Osteoblast (primary cell): ENCODE measurements around the gene HOXB1. TPM values are rescaled to one million over a fixed set of nuclear protein-coding genes. Genes with fewer than 3 reads are reported as not detected.

Experiments used
- DNase-seq: peaks from one replicate; pipeline ENCODE4 v3.0.0; 2011; ENCODE audit warnings: low spot score, mixed read lengths; ENCODE audit not compliant: insufficient read length; ENCODE audit errors: missing footprints
- H2AFZ ChIP-seq: 2 replicates; pipeline ENCODE4 v1.6.0; 2011; ENCODE audit warnings: mild to moderate bottlenecking, low read length
- H3K27ac ChIP-seq: 2 replicates; pipeline ENCODE4 v1.5.1; 2011; ENCODE audit warnings: mild to moderate bottlenecking, low read depth, low read length, moderate library complexity
- H3K27me3 ChIP-seq: 2 replicates; pipeline ENCODE4 v1.6.0; 2012; ENCODE audit warnings: mild to moderate bottlenecking, control low read depth, inconsistent platforms, low read length, moderate library complexity; ENCODE audit not compliant: insufficient read depth
- H3K36me3 ChIP-seq: 2 replicates; pipeline ENCODE4 v1.5.1; 2011; ENCODE audit warnings: mild to moderate bottlenecking, low read length, control low read depth, moderate library complexity; ENCODE audit not compliant: insufficient read depth
- H3K4me1 ChIP-seq: 2 replicates; pipeline ENCODE4 v1.5.1; 2011; ENCODE audit warnings: mild to moderate bottlenecking, low read length, control low read depth, moderate library complexity; ENCODE audit not compliant: insufficient read depth
- H3K4me2 ChIP-seq: 2 replicates; pipeline ENCODE4 v1.6.0; 2011; ENCODE audit warnings: mild to moderate bottlenecking, low read length; ENCODE audit not compliant: insufficient read depth
- H3K4me3 ChIP-seq: fragments of 200-600 bp; sonication (generic); 3 replicates; pipeline ENCODE4 v1.5.1; 2012; ENCODE audit warnings: mild to moderate bottlenecking, low read length, inconsistent platforms; ENCODE audit not compliant: insufficient read depth
- H3K79me2 ChIP-seq: 2 replicates; pipeline ENCODE4 v1.6.0; 2012; ENCODE audit warnings: mild to moderate bottlenecking, low read length, control low read depth, inconsistent platforms; ENCODE audit not compliant: insufficient read depth
- H3K9me3 ChIP-seq: 2 replicates; pipeline ENCODE4 v1.5.1; 2011; ENCODE audit warnings: low read depth, low read length, control low read depth
- H4K20me1 ChIP-seq: 2 replicates; pipeline ENCODE4 v1.6.0; 2012; ENCODE audit warnings: mild to moderate bottlenecking, low read length, control low read depth; ENCODE audit not compliant: insufficient read depth
- total RNA-seq: library from RNA; depleted of rRNA; stranded (reverse); fragments of >200 nt; gene quantifications from 2 replicates; pipeline ENCODE4 v1.2.3, GENCODE V29; 2012
- TF ChIP-seq, protein P1 (sequence below): IDR thresholded peaks from 2 replicates; pipeline ENCODE4 v1.5.1; 2011; ENCODE audit warnings: mild to moderate bottlenecking, low read depth, low read length, moderate library complexity; ENCODE audit errors: extremely low read depth

The HOXB1 gene
- total RNA-seq, 1 donor, result not detected

DNA sequence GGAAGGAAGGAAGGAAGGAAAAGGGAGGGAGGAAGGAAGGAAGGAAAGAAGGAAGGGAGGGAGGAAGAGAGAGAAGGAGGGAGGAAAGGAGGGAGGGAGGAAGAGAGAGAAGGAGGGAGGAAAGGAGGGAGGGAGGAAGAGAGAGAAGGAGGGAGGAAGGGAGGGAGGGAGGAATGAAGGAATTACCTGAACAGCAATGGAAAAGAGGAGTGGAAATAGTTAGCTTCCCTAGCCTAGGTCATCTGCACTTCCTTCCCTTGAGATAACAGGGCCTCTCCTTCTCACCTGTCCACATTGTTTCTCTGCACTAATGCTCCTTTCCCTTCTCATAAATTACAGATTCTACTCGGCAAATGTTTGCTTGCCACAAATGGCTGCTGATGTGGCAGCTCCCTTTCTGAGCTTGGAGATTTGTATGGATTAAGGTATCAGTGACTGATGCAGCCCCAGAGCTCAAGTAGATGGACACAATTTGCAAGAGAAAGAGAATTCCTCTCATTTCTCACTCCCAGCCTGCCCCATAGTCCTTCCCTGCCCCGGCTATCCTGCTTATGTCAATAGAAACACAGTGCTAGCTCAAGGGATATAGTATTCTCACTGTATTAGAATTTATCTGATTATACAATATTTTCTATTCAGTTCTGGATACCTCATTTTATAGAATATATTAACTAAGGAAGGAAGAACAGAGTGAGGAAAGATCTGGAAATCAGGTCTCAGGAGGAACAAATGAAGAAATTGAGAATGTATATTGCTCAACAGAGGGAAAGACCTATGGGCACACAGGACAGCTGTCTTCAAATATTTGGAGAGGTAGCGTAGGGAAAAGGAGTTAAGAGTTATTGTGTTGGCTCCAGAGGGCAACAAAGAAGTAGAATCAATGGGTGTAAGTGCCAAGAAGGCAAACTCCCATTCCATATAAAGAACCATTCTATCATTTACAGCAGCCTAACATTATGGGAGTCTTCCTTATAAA lies 14.6 kb downstream of the HOXB1 start:
- no peak overlapping the region for H3K4me2 ChIP-seq
- TF ChIP-seq, protein P1, sequence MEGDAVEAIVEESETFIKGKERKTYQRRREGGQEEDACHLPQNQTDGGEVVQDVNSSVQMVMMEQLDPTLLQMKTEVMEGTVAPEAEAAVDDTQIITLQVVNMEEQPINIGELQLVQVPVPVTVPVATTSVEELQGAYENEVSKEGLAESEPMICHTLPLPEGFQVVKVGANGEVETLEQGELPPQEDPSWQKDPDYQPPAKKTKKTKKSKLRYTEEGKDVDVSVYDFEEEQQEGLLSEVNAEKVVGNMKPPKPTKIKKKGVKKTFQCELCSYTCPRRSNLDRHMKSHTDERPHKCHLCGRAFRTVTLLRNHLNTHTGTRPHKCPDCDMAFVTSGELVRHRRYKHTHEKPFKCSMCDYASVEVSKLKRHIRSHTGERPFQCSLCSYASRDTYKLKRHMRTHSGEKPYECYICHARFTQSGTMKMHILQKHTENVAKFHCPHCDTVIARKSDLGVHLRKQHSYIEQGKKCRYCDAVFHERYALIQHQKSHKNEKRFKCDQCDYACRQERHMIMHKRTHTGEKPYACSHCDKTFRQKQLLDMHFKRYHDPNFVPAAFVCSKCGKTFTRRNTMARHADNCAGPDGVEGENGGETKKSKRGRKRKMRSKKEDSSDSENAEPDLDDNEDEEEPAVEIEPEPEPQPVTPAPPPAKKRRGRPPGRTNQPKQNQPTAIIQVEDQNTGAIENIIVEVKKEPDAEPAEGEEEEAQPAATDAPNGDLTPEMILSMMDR, result no peak
- DNase-seq, result no peak

DNA sequence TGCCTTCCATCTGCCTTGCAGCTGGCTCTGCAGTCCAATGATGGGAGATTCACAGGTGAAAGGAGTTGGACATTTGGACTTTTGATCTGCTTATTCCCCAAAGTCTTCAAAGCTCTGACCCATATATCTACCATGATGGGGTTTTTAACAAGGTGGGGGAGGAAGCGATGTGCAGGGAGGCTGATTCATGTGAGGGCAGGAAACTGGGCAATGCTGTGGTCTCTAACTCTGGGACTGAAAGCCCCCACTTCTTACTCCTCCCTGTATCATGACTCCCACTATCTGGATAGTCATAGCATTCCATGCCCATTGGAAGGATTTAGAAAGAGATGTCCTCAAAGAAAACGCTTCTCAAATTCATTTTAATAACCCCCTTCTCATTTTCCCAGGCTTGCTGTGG lies 16.3 kb downstream of the HOXB1 start:
- no peak for DNase-seq
- no peaks in the 10 kb centered on the region for H3K79me2 ChIP-seq
- no peak overlapping the region for H2AFZ ChIP-seq
- H3K4me2 ChIP-seq, result no peak overlapping the region
- H3K4me1 ChIP-seq, result peaks cover 7% of the 10 kb centered on the region
- H3K4me3 ChIP-seq, result no peak overlapping the region
- TF ChIP-seq, protein P1, result no peak
- no peaks in the 10 kb centered on the region for H4K20me1 ChIP-seq
- no peaks in the 10 kb centered on the region for H3K36me3 ChIP-seq
- peaks cover 58% of the 10 kb centered on the region for H3K27me3 ChIP-seq
- H3K27ac ChIP-seq, result no peak overlapping the region
- H3K9me3 ChIP-seq, result no peaks in the 10 kb centered on the region

More for the DNA sequence above, 14.6 kb downstream of the HOXB1 start:
- H3K4me3 ChIP-seq, result no peak overlapping the region
- peaks cover 1% of the 10 kb centered on the region for H3K4me1 ChIP-seq
- H3K27ac ChIP-seq, result no peak overlapping the region
- H3K27me3 ChIP-seq, result peaks cover 71% of the 10 kb centered on the region
- no peaks in the 10 kb centered on the region for H4K20me1 ChIP-seq
- H3K36me3 ChIP-seq, result no peaks in the 10 kb centered on the region
- no peaks in the 10 kb centered on the region for H3K79me2 ChIP-seq
- H3K9me3 ChIP-seq, result no peaks in the 10 kb centered on the region
- no peak overlapping the region for H2AFZ ChIP-seq

DNA sequence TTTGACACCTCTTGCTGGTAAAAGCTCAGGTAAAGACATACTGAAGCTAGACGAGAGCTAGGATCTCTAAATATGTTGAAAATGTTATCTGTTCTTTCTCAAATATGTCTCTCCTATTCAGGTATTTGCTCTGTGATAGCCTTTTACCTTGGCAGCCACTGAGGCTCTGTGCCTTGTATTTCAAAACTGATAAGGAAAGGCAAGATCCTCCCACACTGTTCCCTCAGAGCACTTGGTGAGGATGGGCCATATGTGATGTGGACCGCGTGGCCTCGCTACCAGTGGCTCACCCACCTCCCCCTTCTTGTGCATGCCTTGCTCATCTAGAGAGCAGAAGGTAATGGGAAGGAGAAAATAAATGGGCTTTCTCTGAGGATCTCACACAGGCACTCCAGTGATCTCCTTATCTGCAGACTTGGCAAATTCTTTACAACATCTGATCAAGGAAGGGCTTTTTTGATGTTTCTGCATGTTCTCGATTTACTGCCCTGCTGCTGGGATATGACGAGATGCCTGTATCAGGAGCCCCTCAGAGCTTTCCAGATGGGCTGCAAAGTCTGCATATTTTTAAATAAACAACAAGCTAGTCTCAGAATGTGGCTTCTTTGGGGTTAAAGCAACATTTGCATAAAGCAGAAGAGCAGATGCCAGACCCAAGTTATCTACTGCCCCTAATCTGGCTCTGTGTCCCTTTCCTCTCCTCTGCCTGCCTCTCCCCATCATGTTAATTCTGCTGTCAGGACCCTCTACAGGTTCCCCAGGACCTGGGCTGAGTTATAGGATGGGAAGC lies 16.9 kb downstream of the HOXB1 start:
- no peak for DNase-seq
- no peak overlapping the region for H3K4me2 ChIP-seq
- peaks cover 57% of the 10 kb centered on the region for H3K27me3 ChIP-seq
- TF ChIP-seq, protein P1, result no peak
- no peak overlapping the region for H3K27ac ChIP-seq
- H3K9me3 ChIP-seq, result no peaks in the 10 kb centered on the region
- no peak overlapping the region for H3K4me3 ChIP-seq
- H2AFZ ChIP-seq, result no peak overlapping the region
- H3K4me1 ChIP-seq, result peaks cover 7% of the 10 kb centered on the region
- no peaks in the 10 kb centered on the region for H3K36me3 ChIP-seq
- no peaks in the 10 kb centered on the region for H4K20me1 ChIP-seq
- H3K79me2 ChIP-seq, result no peaks in the 10 kb centered on the region

DNA sequence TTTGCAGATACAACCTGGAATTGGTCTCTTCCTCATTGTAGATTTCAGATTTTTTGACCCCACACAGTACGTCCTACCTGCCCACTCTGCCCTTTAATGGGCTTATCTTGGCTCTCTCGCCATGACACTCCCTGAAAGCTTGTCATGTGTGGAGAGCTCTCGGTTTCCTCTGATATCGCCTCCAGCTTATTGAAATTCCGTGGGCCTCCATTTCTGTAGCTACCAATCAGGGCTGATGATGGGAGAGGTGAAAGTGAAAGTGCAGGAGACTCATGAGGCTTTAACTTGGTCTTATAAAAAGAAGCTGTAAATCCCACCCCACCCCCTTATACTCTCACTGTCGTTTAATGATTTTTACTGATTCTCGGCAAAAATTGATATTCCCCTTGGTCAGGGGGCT lies 17.7 kb downstream of the HOXB1 start:
- H2AFZ ChIP-seq, result no peak overlapping the region
- no peak overlapping the region for H3K27ac ChIP-seq
- DNase-seq, result no peak
- no peak overlapping the region for H3K4me3 ChIP-seq
- no peaks in the 10 kb centered on the region for H3K79me2 ChIP-seq
- no peaks in the 10 kb centered on the region for H4K20me1 ChIP-seq
- H3K9me3 ChIP-seq, result no peaks in the 10 kb centered on the region
- TF ChIP-seq, protein P1, result no peak
- peaks cover 7% of the 10 kb centered on the region for H3K4me1 ChIP-seq
- no peak overlapping the region for H3K4me2 ChIP-seq
- no peaks in the 10 kb centered on the region for H3K36me3 ChIP-seq
- peaks cover 52% of the 10 kb centered on the region for H3K27me3 ChIP-seq
